NCI-H146 treated with DMSO at 0.1 percent for 48 hours (cell line): Measurements from ENCODE around the gene DTWD1.
"Not testable (repeated sequence)": the region's sequence is repeated elsewhere in the genome, so short reads cannot be mapped to it uniquely, and the experiment has no call there.

Source experiments
- DNase-seq: peaks from one replicate; lab custom pipeline; 2025; ENCODE audit not compliant: unreplicated experiment; lab: John Stamatoyannopoulos, UW

Gene DTWD1

DNA sequence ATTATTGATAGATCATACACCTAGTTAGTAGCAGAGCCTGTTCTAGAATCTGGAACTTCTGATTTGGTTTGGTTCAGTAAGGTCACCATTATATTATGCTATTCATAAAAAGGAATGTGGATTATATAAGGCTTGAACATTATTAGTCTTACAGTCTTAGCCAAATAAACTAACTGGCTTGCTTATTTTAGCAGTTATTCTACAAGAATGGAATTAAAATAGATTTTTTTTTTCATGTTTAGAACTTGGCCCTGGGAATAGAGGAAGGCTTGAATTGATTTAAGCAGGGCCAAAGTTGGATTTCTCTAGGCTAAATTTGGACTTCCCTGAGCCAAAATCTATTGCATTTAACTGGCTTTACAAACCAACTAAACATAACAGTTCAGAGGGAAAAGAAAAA, 24.4 kb downstream of the DTWD1 start:
- DNase-seq: no peak

- DNase-seq: no peak
Measured at GRCh38 chr15:49645941-49646340, 25.1 kb downstream of the DTWD1 start.

- no peak for DNase-seq
Measured at GRCh38 chr15:49646891-49647290, 26.0 kb downstream of the DTWD1 start.

GRCh38 chr15:49649987-49650386, 29.1 kb downstream of the DTWD1 start:
- no peak for DNase-seq

DNA sequence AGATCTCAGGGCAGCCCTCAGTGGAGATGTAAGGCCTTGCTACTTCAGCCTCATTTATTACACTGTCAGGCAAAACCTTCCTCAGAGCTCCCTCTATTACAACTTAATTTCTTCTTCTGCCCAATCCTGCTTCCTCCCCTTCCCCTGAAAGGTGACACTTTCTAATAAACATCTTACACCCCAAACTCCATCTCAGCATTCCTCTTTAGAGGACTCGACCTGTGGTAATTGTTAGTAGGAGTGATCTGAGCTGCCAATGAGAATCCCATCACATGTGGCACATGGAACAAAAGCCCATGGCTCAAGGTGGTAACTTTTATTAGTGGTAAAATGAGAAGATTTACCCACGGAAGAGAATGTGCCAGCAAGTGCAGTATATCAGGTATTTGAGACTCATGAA, 29.8 kb downstream of the DTWD1 start:
- no peak for DNase-seq

DNA sequence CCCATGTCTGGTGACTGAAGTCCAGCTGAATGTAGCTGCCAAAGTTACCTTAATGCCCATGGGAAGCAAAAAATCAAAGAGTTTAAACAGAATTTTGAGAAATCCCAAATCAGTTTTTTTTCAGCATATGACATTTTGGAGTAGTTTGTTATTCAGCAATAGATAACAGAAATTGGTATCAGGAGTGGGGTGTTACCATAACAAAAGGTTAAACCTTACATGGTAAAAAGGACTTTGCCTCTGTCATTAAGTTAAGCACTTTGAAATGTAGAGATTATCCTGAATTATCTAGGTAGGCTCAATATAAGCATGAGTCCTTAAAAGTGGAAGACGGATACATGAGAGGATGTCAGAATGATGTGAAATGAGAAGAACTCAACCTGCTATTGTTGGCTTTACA, 32.1 kb downstream of the DTWD1 start:
- no peak for DNase-seq

DNA sequence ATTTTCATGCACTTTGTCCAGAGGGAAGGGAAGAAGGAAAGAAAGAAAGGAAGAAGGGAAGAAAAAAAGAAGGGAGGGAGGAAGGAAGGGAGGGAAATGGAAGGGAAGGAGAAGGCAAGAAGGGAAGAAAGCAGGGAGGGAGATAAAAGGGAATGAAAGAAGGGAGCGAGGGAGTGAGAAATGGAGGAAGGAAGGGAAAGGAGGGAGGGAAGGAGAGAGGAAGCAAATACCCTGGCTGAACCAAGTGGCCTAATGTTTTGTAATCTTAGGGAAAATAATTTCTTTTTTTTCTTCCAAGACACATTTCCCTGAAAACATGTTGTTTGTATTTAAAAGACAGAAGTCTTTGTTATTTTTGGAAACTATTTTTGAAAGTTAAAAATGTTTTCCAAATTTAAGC, 35.9 kb downstream of the DTWD1 start:
- no peak for DNase-seq

- DNase-seq: no peak
Measured at GRCh38 chr15:49664716-49665115, 43.9 kb downstream of the DTWD1 start.

GRCh38 chr15:49666486-49666885, 45.6 kb downstream of the DTWD1 start:
- not testable (repeated sequence) for DNase-seq

- DNase-seq: no peak
Measured at GRCh38 chr15:49669288-49669687, 48.4 kb downstream of the DTWD1 start.

GRCh38 chr15:49673861-49674260, 53.0 kb downstream of the DTWD1 start:
- DNase-seq: no peak

GRCh38 chr15:49674370-49674769, 53.5 kb downstream of the DTWD1 start:
- DNase-seq: no peak

DNA sequence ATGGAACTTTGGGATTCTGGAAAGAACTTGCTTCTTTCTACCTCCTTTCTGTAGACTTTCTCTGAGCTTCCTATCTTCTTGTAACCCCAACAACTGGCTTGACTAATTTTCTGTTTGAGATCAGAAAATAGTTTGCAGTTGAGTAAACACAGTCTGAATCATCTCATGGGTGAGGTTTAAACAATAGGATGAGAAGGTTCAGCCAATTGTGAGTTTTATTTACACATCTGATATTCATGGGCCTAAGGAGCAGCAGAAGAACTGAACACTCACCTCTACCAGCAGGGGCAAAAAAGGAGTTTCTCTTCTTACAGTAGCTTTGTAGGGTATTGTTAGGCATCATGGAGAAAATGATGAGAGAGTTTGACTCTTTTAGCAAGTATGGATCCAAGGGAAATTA, 54.2 kb downstream of the DTWD1 start:
- no peak for DNase-seq

DNA sequence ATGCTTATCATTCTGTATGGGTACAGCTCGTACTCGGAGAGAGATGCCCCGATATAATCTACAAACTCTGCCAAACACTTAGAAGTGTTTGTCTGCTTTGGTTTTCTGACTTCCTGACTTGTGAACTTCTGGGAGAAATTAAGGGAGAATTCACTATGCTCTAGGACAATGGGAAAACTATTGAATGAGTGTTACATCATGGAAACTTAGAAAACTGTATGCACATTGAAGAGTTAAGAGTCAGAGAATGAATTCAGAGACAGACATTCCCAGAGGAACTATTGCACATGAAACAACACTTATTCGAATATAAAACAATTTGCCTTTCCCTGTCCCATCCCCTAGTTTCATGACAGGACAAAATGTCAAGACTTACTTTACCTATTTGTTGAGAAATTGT, 57.8 kb downstream of the DTWD1 start:
- DNase-seq: no peak

DNA sequence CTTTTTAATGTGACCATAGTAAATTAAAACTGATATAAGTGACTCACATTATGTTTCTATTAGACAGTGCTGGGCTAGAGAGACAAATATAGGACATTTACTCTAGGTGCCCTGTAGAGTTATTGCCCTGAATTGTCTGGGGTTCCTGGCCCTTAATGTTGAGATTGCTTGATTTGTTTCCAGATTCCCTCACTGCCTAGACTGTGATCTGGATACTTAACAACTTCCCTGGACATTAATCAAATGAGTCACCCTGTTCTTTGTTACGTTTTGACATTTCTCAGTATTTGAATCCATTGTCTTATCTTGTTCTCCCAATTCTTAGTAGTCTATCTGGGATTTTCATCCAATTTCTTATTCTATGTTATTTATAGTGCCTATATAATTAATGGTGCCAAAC, 65.8 kb downstream of the DTWD1 start:
- DNase-seq: no peak

DNA sequence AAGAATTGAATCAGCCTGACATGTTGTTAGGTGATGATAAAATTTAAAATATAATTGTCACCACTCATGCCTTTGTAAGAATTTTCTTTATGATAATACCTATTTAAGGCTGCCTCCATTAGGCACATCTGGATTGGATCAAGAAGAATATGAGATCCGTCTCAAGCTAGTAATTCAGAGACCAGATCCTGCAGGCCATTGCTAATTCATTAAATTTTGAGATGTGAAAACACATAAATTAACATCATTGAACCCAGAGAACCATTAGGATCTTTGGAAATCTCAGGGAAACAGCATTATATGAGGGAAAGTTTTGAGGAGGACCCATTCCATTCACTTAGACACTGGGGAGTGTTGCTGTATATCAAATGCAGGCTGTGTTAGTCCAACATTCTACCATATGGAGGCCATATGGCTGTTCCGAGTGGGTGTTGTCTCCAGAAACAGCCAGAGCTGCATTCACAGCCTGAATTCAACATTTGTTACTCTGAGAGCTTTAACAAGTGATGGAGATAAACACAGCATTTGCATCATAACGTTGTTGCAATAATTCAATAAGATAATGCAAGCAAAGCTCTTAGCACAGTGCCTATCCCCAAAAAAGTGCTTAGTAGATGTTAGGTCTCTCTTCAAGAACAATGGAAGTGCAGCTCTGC, 67.4 kb downstream of the DTWD1 start:
- no peak for DNase-seq

DNA sequence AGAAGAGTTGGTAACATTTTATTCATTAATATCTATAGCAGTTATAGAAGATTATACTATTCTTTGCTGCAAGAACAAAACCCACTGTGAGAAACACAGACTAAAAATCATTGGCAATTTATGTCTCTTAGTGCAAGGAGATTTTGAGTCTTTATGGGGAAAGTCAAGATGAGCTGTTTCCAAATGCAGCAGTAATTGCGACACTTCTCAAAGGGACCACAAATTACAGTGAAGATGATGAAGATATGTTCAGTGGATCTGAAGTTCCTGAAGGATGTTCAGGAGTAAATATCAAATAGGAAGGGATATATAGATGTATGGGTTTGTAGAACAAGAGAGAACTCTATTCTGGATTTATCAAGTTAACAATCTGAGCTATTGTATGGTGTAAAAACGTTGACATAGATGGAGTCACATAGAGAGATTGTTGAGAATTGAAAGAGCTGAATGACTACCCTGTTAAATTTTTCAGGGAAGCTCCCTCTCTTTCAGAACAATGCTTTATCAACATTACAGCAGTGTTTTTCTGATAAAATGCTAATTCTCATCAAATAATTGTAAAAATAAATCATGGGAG, 71.8 kb downstream of the DTWD1 start:
- DNase-seq: no peak

GRCh38 chr15:49693498-49693897, 72.7 kb downstream of the DTWD1 start:
- DNase-seq: no peak

- no peak for DNase-seq
Measured at GRCh38 chr15:49696433-49696832, 75.6 kb downstream of the DTWD1 start.

- DNase-seq: no peak
Measured at GRCh38 chr15:49697121-49697520, 76.3 kb downstream of the DTWD1 start.

DNA sequence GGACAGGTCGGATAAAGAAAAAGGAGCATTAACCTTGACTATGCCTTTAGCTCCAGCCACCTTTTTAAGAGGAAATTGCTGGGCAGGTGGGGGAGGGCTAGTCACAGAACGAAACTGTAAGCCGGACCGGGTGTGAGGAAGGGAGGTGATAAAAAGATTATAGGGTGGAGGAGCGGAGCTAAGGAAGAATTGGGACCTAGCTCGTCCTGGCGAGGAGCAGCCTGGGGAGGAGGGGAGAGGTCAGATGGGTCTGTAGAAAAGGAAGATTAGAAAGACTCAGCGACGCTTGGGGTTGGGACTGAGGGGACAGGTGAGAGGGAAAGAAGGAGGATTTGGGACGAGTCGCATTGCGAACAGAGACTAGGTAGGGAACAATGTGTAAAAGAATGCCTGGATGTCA, 82.1 kb downstream of the DTWD1 start:
- DNase-seq: not testable (repeated sequence)
